EL (cell line): ENCODE data around the gene MAP2.
"Not testable (repeated sequence)": the region's sequence is repeated elsewhere in the genome, so short reads cannot be mapped to it uniquely, and the experiment has no call there.

Source experiments
- DNase-seq: peaks from one replicate; pipeline ENCODE4 v3.0.0-alpha.2; 2016

MAP2 gene

DNA sequence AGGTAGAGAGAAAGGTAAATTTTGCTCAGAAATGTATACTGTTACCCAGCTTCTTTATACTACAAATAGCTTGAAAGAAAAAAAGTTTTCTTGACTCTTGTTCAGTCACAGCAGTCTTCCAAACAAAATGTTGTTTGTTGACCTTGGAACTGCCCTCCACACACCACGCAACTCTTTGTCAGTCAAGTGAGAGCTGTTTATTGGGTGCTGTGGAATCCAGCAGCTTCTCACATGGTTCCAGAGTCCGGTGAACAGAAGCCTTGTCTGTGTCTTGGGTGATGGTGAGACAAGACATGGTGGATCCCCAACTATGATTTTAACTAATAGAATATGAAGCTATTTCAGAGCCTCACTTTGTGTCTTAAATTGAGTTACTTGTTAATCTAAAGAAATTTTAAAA lies 112.5 kb downstream of the MAP2 start:
- DNase-seq, result no peak

DNA sequence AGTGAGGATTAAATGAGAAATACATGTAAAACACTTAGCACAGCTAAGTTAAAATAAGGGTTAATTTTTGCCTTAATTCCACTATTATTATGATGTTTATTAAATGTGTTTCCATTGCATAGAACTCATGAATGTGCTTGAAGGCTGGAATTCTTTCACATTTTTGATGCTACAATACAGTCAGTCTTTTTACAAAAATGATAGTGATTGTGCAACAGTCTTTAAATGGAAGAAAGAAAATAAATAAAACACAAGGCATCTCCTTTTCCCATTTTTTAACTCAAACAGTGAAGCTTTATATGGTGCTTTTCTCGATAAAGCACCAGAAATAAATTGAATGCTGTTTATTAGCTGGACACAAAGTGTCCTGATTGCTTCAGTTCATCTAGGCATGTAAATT lies 123.9 kb downstream of the MAP2 start:
- DNase-seq, result no peak

DNA sequence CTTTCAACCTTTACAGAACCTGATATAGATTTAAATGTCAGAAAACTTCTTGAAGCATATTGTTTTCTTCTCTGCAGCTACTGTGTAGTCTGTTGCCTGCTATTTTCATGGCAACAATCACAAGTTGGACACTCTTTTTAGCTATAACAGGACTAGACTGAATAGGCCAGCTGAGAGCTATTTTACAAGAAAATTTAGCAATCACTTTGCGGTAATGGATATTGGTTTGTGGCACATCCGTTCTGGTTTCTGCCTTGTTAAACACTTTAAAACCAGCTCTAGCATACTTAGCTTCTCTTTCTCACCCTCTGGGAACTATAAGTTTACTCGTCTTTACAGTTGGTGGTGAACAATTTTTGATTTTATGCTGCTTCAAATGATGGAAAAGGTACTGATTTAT lies 125.7 kb downstream of the MAP2 start:
- no peak for DNase-seq

DNA sequence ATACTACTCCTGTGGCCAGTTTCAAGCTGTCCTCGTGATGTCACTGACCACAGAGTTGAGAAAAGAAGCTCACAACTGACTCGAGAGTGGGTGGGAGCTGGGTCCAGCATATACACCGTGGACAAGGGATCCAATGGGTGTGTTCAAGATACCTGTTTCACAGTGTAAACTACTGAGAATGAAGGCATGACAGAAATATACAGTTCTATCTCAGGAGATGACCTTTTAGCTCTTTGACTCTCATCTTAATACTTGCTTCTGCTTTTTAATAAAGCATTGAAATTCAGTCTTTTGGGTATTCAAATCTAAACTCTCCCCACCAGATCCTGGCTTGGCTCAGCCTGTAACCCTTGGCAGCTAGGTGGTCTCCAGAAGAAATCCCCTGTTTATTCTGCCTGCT lies 130.1 kb downstream of the MAP2 start:
- DNase-seq, result no peak

DNA sequence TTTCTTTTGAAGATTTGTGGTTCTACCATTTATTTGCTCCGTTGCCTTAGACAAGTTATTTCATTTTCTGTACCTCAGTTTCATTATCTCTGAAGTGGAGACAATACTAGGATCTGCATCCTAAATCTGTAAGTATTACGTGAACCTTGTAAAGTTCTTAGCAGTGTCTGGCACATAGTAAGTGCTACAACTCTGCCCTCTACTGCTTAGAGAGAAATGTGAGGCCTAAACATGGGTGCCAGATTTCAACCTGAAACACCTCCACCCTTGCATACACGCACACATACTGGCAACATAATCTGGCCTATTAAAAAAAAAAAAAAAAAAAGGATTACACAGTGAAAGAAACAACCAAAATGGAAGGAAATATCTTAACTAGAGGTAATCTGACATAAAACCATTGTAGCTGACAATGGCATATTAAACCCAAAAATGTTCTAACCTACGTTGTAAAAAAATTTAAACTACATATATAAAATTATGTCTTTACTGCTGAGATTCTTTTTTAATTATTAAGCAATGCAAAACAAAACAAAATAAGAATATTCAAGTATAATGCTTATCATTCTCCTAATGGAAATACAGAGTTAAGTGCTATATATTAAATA lies 132.6 kb downstream of the MAP2 start:
- DNase-seq, result peak; percentile 41

DNA sequence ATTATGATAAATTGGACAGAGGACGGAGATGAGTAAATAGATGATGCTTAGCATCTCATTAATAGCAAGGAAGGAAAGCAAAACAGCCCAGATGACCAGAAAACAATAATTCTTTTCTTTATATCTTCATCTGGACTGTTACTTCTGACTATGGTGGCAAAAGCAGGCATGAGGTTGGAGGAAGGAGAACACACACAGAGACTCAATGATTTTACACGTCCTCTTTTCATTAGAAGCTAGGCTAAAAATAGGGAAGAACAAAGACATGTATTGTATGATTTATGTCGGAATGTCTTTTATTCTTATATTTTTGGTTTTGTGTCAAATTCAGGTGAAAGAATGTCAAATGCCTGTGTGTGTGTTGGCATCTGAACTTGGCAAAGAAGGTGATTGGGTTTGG lies 137.1 kb downstream of the MAP2 start:
- DNase-seq, result no peak

DNA sequence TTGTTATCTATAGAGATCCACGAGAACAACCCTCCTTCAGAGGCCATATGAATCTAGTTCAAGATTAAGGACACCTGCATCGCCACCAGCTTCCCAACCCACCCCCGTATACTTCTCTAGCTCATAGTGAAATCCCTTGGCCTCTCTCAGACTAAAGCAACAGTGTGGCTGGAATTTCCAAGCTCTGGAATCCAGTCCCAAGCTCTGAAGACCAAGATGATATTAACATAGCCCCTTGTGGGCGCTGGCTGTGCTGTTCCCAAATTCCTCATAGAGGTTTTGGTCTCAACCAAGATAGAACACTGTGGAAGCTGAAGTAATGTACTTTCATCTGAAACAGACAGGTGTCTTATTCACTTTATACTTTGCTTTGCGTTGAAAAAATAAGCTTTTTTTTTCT lies 139.6 kb downstream of the MAP2 start:
- no peak for DNase-seq

DNA sequence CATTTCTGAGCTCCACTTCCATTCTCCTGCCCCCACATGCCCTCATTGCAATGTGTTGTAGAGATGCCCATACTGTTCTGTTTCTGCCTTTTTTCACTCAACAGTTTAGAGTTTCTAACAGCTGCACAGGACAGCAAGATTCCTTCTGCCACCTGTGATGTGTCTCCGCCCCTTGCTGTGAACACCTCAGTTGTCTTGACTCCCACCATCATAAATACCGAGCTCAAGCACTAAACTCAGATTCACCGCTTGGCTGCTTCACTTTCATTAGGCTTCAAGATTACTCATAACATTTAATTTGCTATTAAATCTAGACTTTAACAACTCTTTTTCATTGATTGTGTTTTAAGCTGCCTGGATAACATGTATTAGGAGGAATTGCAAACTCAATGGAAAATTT lies 141.0 kb downstream of the MAP2 start:
- no peak for DNase-seq

DNA sequence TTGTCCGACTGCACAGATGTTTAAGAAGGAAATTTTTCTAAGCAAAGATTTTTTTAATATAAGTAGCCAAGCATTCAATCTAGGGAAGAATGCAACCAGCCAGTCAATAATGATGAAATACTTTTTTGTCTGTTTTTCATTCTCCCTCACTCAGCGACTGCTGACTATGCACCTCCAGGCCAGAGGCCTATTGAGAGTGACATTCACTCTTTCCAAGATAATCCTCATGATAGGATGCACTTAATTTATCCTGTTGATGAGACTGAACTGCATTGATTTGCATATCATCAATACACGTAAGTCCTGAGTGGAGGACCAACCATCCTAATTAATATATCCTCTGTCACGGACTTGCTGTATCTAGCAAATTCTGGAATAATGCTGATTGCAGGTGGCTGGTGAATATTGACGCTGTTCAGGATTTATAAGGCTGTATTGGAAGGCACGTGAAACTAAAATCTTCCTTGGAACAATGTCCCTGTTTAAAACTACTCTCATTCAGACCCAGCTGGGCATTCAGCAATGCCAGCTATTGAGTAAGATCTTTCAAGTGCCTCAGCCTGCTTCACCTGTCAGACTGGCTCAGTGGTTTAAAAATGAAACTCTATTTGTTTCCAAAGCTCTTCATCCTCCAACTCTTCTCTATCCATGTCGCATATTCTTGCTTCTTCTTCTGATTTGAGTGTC lies 142.2 kb downstream of the MAP2 start:
- DNase-seq, result no peak

DNA sequence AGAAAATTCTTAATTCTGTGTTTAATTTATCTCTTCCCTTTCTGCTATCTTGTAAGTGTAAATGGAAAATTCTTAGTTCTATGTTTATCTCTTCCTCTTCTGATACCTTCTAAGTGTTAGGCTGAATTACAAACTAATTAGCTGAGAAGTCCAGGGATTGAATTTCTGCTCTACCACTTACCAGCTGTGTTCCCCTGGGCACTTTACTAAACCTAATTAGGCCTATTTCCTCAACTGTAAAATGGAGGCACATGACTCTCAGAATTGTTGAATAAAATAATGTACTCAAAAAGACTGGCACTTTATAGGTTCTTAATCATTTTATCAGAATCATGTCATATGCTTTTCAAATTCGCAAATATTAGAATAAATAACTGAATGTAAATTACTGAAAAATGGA lies 146.3 kb downstream of the MAP2 start:
- no peak for DNase-seq

DNA sequence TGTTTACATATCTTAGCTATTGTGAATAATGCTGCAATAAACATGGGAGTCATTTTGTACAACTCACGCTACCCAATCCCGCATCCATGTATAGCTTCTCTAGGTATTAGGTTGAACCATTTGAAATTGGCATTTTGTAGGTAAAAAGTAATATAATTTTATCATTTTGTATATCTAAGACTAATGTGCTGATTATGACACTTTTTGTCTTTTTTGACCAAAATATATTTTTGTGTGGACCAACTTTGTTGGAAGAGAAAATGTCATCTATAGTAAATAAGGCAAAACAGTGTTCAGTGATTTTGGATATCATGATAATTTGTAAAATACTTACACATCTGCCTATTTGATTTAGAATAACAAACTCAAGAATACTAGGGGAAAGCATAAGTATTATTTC lies 150.7 kb downstream of the MAP2 start:
- DNase-seq, result no peak

DNA sequence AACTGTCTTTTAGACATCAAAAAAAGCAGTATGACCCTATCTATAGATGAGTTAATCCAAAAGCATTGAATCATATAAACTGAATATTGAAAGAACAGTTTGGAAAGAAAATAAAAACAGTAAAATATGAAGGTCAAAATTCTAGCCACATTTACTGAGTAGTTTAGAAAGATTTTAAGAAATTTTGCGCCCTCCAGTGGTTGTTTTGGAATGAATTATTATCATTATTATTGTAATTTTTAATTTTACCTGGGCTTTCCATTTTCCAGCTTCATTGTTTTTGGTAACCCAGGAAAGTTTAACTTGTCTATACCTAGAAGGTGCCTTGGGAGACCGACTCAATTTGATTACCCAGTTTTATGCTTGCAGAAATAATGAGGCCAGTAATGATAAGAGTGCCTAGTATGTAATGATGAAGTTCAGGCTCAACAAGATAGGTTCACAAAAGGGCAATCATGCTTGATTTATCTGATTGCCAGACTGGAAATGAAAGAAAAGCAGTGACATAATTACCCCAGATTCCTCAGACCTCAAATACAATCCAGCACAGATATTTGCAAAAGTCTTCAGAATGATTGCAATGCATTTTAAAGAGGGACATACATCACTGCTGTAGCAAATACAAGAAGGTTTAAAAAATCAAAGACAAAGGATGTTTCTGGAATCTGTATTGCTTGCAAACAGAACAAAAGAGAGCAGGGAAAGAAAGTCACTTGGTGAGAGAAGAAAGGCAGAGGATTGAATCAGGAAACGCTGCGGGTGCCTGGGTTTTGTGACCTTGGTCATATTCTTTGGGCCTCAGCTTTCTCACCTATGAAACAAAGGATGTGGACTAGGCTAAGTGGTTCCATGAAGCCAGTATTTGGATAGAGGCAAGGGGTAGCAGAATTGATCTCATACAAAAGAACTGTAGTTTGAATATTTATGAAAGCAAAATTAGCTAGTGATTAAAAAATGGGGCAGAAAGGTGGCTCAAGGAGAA lies 153.8 kb downstream of the MAP2 start:
- DNase-seq, result peak; percentile 19

DNA sequence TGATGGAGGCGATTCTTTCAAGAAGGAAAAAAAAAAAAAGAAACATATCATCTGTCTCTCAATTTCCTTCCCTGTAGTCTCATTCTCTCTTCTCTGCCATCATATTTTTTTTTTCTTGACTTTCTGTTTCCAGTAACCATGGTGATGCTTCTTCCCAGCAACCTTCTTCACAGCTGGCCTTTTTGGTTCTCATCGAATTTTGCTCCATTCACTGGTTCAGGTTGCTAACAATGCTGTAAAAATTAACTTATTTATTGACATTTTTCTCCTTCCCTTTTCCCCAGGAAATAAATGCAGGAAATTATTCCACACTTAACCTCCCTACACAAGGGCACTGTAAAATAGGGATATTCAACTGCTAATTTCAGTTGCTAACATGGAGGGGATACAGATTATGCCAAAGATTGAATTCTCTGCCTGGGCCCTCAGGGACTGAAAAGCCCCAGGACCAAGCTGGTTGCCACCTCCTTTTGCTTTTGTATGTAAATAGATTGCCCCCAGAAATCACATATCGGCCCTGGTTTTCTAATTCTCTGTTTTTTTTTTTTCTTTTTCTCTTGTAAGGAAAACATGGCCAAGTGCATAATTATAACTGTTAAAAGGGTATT lies 154.7 kb downstream of the MAP2 start:
- DNase-seq, result no peak

DNA sequence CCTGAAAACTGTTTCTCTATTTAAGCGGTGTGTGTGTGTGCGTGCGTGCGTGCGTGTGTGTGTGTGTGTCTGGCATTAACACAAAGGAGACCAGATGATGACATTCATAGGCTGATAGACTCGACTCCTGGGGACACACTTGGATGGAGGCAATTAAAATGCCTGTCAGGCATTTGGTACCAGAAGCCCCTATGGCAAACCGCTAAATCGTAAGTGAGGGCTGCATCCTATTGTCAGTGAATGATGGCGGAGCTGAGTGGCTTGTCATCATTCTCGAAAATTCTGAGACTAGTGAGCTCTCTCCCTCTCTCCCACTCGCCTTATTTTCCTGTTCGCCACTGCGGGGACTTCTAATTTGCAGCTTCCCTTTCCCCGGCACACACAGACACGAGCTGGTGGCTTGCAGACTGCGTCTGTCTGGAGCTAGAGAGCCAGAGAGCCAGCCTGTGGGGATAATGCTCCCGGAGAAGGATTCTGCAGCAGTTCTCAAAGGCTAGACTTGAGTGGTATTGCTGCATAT lies 155.4 kb downstream of the MAP2 start:
- peak; percentile 23 for DNase-seq

DNA sequence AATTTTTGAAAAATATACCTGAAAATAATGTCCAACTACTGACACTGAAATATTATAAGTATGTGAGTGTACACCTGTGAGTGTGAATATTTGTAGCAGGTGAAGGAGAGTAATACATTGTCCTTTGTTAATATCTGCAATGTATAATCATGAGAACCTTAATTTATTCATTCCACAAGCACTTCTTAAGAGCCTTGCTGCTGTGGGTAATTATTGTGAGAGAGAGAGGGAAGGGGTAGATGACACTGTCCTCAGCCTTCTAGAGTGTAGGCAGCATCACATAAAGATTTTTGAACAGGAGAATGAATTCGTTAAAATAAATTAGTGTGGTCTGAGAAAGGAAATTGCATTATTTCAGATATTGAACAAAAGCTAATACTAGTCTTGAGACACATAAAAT lies 157.2 kb downstream of the MAP2 start:
- no peak for DNase-seq

DNA sequence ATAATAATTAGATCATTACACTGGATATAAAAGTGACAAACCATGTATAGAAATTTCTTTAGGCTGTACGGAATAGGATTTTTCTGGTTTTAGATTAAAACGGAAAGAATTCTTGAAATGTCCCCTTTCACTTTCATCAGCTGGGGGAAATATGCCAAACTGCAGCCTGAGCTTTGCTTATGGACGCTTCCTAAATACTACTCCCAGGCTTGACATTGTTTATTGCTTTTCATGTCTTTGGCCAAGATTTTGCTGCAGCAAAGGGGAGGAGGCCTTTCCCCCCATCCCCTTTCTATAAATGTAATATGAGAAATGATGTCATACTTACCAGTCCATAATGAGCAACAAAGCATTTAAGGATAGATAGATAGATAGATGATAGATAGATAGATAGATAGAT lies 158.4 kb downstream of the MAP2 start:
- DNase-seq, result no peak

DNA sequence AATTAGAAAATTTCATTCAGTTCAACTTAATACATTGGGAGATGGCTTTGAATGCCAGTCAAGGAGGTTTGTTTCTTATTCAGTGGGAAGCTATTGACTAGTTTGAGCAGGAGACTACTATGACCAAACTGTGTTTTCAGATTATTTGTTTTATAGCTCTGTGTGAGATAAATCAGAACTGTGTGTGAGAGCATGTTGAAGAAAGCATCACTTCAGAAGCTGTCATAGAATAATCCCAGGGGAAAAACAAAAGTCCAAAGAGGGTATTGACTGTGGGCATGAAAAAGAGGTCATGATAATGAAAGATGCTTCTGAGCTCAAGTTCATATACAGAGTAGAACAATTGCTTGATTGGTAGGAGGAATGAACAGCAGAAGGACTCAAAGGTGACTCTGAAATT lies 160.6 kb downstream of the MAP2 start:
- no peak for DNase-seq

DNA sequence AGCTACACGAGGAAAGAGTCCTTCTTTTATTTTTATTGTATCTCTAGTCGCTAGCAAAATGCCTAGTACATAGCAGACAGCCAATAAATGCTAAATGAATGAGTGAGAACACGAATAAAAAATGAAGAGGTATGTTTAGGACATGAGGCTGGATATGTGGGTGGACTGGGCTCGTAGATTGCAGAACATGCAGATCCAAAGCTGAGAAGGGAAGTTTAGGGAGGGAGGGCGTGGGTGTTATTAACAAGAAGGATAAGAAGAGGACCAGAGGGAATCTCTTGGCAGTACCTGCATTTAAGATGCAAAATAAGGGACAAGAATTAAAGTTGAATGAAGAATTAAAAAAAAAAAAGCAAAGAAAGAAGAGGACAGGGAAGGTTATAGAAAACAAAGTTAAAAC lies 161.1 kb downstream of the MAP2 start:
- no peak for DNase-seq

DNA sequence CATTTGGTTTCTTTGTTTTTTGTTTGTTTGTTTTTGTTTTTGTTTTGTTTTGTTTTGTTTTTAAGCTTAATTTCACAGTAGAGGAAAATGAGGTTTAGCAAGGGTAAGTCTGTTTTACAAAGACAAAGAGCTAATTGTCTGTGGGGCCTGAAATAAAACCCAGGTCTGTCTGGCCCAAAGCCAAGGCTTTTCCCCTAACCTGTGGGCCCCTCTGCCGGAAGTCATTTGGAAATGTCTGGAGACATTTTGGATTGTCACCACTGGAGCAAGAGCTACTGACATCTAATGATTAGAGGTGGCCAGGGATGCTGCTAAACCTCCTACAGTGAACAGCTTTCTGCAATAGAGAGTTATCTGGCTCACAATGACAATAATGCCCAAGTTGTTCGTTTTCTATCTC lies 167.2 kb downstream of the MAP2 start:
- no peak for DNase-seq

DNA sequence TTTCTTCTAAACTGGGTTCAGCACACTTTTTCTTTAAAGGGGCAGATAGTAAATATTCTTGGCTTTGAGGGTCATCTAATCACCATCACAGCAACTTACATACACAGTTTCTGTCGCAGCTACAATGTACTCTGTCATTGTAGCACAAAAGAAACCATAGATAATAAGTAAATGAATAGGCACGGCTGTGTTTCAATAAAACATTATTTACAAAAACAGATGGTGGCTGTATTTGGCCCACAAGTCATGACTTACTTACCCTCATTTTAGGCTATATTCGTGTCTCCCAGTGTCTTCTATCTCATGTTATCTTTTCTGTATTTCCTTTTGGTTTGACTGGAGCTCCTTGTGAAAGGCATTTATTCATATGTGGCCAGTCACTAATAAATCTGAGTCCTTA lies 168.3 kb downstream of the MAP2 start:
- DNase-seq, result no peak

DNA sequence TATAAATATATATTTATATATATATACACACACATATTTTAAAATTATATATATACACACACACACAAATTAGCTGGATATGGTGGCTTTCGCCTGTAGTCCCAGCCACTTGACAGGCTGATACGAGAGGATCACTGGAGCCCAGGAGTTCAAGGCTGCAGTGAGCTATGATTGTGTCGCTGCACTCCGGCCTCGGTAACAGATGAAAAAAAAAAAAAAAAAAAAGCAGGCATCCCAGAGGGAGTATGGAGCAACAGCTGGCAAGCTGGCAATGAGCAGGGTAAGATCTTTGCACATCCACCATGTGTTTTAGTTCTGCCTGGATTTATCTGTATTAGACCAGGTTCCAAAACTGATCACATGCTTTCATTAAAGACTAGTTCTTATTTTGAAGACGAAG lies 170.1 kb downstream of the MAP2 start:
- DNase-seq, result no peak

DNA sequence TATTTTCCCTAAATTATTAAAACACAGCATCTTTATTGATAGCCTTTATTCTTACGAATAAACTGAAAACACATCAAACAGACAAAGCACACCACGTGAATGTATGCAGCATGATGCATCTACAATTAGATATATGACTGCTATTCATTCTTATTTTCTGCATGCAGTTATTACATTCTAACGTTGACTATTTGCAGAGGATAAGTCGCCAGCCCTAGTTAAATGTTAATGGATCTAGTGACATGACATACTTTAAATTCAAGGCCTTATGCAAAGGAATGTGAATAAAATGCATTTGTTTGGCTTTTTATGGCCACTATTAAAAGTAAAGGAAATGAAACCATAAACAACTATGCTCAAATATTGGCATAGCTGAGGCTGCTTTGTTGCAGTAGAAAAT lies 172.4 kb downstream of the MAP2 start:
- DNase-seq, result no peak

DNA sequence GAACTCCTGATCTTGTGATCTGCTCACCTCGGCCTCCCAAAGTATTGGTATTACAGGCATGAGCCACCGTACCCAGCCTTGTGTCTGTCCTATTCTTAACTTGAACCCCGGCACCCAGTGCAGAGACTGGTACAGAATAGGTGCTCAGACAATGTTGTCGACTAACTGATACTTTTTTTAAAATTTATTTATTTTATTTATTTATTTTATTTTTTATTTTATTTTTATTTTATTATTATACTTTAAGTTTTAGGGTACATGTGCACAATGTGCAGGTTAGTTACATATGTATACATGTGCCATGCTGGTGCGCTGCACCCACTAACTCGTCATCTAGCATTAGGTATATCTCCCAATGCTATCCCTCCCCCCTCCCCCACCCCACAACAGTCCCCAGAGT lies 174.4 kb downstream of the MAP2 start:
- not testable (repeated sequence) for DNase-seq
